Measurements from ENCODE around the gene ADAT3.

The ADAT3 gene

DNA sequence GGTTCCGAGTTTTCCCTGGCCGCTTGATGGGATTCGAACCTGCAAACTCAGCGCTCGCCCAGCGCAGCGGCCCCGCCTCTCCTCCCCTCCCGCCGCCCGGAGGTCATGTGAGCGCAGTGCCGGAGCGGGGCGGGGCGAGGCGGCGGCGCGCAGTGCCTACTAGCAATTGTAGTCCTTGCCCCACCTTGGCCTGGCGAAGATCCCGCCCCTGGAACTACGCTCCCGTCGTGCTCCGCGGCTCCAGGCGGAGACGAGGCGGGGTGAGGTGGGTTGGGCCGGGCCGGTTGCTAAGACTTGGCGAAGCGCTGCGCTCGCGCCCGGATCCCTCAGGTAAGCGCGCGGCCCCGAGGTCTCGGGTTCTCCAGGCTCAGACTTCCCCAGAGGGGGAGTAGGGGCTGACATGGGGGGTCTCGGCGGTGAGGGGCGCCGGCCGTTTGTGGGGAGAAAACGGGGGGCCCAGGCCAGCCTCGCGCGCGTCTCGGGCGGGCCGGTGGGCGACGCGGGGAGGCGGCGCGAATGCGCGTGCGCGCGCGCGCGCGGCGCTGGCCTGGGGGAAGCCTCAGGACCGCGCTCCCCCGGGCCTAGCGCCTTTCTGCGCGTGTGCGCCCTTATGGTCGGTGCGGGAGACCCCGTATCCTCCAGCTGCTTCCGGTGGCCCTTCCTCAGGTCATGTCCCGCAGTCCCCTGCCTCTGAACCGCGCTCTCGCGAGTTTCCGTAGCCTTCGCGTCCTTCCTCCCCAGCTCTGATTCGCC is at the start of gene ADAT3, which contains the start of gene SCAMP4:
Gene ADAT3 (plus strand): TSS at position 290 of the 753 bp plus-strand sequence. CDS start 6,649 bp downstream, outside the sequence.
Gene SCAMP4 (plus strand): TSS at position 290 of the 753 bp plus-strand sequence. CDS start 9,621 bp downstream, outside the sequence.
- H3K4me3 Mint-ChIP-seq, result peak within 1 kb of the TSS; percentile 91
- H3K36me3 Mint-ChIP-seq (ENCODE audit: low read depth), result no peaks in the 10 kb centered on the region
- peak within 1 kb of the TSS; percentile 90 for H3K27ac Mint-ChIP-seq
- H3K4me1 Mint-ChIP-seq (ENCODE audit: low read depth), result peaks cover 51% of the 10 kb centered on the region
- H3K27me3 Mint-ChIP-seq, result no peaks in the 10 kb centered on the region
- no peaks in the 10 kb centered on the region for H3K9me3 Mint-ChIP-seq

DNA sequence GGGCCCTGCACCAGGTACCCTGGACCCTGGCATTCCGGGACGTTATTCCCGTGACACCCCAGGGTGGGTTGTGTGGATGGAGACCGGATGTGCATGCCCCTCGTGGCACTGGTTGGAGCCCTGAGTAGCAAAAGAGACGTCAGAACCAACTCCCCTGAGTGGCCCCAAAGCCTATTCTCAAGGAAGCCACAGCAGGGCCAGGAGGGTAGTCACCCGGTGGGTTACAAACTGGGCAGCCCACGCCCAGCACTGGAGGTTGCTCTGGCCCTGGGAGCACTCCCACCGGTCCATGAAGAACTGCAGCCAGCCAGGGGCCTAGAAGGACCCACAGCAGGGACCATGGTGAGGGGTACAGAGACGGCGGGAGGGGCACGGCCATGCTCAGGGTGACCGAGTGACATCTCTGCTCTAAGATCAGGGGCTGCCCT is 49.4 kb upstream of the ADAT3 start:
- no peaks in the 10 kb centered on the region for H3K9me3 Mint-ChIP-seq
- H3K27ac Mint-ChIP-seq, result peak overlapping the region; percentile 77
- peak overlapping the region; percentile 82 for H3K4me3 Mint-ChIP-seq
- H3K27me3 Mint-ChIP-seq, result no peaks in the 10 kb centered on the region
- peaks cover 70% of the 10 kb centered on the region for H3K4me1 Mint-ChIP-seq (ENCODE audit: low read depth)
- no peaks in the 10 kb centered on the region for H3K36me3 Mint-ChIP-seq (ENCODE audit: low read depth)

DNA sequence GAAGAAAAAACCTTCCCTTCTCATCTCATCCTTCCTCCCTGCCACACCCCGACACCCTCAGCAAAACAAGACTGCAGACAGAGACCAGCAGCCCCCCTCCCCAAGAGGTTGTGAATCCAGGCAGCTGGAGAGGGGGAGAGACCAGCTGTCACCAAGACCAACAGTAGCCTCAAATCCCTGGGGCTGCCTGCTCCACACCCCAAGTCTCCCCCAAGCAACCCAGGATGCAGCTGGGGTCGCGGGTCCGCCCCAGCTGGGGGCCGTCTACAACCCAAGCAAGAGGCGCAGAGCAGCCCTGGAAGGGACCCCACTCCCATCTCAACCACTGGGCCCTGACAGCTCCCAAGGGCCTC is 48.9 kb upstream of the ADAT3 start:
- H3K27ac Mint-ChIP-seq, result peak overlapping the region; percentile 77
- H3K36me3 Mint-ChIP-seq (ENCODE audit: low read depth), result no peaks in the 10 kb centered on the region
- peaks cover 70% of the 10 kb centered on the region for H3K4me1 Mint-ChIP-seq (ENCODE audit: low read depth)
- peak overlapping the region; percentile 82 for H3K4me3 Mint-ChIP-seq
- H3K9me3 Mint-ChIP-seq, result no peaks in the 10 kb centered on the region
- H3K27me3 Mint-ChIP-seq, result no peaks in the 10 kb centered on the region

DNA sequence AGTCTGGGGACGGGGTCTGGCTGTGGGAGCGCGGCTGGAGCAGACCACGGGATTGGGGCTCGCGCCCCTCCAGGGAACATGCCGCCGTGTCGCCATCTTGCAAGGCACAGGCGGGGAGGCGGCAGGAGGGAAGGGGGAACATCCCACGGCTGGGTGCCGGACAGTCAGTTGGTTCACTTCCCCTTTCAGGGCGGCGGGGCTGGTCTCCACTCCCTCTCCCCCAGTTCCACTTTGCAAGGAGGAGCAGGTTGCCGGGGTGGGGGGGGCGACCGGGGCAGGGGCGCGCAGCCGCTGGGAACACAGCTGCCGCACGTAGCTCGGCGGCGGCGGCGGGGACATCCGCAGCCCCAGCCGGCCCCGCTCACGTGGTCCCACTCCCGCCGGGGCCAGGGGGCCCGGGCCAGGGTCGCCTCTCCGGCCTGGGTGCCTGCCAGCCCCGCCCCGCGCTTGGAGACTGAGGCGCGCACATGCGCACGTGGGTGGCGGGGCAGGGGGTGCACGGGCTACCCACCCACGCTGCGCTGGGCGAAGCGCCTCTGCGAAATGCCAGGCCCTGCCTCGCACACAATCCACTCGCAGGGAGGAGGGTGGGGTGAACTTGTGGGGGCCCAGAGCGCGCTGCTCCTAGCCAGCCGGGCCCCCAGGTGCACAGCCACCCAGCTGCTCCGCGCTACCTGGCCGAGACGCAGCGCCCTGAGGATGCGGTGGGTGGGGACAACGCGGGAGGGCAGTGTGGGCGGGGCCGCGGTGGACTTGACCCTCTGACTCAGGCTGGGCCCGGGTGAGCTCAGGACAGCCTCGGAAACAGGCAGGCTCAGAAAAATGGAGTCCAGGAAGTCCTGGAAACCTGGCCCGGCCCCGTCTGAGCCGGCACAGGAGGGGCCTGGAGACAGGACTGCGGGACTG is 48.2 kb upstream of the ADAT3 start:
- peak overlapping the region; percentile 77 for H3K27ac Mint-ChIP-seq
- peaks cover 74% of the 10 kb centered on the region for H3K4me1 Mint-ChIP-seq (ENCODE audit: low read depth)
- peak overlapping the region; percentile 82 for H3K4me3 Mint-ChIP-seq
- no peaks in the 10 kb centered on the region for H3K27me3 Mint-ChIP-seq
- no peaks in the 10 kb centered on the region for H3K9me3 Mint-ChIP-seq
- H3K36me3 Mint-ChIP-seq (ENCODE audit: low read depth), result peaks cover 3% of the 10 kb centered on the region

DNA sequence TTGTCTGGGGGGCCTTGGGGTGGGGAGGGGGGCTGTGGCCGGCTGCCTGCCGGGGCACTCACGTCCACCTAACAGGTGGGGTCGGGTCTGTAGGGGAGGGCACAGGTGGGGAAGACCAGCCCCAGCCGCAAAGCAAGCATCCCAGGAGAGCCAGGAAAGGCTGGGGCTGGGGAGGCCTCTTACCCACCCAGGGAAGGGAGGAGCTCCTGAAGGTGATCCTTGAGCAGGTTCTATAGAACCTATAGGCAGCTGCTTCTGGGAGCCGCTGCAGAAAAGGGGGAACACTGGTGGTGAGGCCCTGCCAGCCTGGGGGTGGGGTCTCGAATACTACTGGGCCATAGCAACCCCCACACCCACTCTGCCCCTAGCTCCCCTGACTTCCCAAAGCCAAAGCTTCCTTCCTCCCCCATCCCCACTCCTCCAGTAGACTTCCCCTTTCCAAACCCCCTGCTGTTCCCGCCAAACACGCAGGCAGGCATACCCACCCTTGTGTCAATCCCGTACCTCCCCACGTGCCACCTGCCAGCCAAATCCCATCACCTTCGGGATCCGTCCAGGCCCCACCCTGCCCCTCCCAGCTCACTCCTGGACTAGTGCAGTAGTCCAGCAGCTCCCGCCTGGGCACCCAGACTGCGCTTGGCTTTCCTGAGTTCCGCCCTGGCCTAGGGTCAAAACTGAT is 47.4 kb upstream of the ADAT3 start:
- Mint-ChIP-seq H3K9me3 (no peaks in the 10 kb centered on the region), H3K4me1 (ENCODE audit: low read depth) (peaks cover 70% of the 10 kb centered on the region), H3K27me3 (no peaks in the 10 kb centered on the region), H3K27ac (peak overlapping the region; percentile 49), H3K36me3 (ENCODE audit: low read depth) (peaks cover 3% of the 10 kb centered on the region), H3K4me3 (peak overlapping the region; percentile 63)

DNA sequence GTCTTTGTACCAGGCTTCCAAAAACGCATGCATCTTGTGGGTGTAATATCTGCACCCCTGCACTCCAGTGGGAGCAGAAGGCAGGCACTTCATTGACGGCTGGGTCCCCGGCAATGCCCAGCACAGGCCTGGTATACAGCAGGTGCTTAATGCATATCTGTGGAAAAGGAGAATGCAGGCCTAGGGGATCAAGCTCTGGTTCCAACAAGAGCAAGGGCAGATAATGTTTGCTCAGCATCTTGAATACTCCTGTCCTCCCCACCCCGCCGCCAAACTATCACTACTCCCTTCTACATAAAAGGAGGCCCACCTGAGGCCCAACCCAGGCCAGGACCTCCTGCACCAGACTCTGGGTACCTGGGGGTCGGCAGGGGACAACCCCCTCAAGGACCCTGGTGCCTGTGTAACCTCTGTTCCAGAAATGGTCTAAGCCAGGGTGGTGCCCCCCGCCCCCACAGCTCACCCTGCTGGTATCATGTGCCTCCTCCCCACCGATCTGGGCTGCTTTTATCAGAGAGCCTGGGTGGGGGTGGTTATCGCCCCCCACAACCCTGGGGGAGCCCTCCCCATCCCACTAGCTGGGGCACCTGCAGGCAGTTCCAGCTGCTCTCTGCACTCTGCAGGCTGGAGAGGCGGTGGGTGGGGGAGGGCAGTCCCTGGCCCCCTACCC is 46.7 kb upstream of the ADAT3 start:
- no peaks in the 10 kb centered on the region for H3K9me3 Mint-ChIP-seq
- H3K27ac Mint-ChIP-seq, result peak overlapping the region; percentile 2
- peak overlapping the region; percentile 63 for H3K4me3 Mint-ChIP-seq
- peaks cover 3% of the 10 kb centered on the region for H3K36me3 Mint-ChIP-seq (ENCODE audit: low read depth)
- H3K27me3 Mint-ChIP-seq, result no peaks in the 10 kb centered on the region
- H3K4me1 Mint-ChIP-seq (ENCODE audit: low read depth), result peaks cover 62% of the 10 kb centered on the region

DNA sequence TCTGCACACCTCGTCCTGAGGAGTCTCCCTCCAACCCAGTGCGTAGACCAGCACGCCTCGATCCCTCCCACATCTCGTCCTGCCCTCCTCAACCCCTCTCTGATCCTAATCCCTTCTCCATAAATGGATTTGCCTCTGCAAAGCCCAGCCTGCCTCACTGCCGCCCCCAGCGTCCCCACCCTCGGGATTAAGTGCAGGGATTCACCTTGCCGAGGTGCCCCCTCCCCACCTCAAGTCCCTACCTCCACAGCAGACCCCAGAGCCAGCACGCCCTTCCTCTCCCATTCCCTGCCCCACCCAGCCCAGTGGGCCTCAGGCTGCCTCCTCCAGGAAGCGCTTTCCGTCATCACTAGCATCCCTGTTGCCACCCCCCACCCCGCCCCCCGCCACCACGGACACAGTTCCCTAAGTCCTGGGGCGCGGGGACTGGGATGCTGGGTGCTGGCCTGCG is 45.8 kb upstream of the ADAT3 start:
- no peaks in the 10 kb centered on the region for H3K27me3 Mint-ChIP-seq
- H3K9me3 Mint-ChIP-seq, result no peaks in the 10 kb centered on the region
- peak overlapping the region; percentile 83 for H3K27ac Mint-ChIP-seq
- H3K4me3 Mint-ChIP-seq, result peak overlapping the region; percentile 35
- peaks cover 3% of the 10 kb centered on the region for H3K36me3 Mint-ChIP-seq (ENCODE audit: low read depth)
- peaks cover 60% of the 10 kb centered on the region for H3K4me1 Mint-ChIP-seq (ENCODE audit: low read depth)

DNA sequence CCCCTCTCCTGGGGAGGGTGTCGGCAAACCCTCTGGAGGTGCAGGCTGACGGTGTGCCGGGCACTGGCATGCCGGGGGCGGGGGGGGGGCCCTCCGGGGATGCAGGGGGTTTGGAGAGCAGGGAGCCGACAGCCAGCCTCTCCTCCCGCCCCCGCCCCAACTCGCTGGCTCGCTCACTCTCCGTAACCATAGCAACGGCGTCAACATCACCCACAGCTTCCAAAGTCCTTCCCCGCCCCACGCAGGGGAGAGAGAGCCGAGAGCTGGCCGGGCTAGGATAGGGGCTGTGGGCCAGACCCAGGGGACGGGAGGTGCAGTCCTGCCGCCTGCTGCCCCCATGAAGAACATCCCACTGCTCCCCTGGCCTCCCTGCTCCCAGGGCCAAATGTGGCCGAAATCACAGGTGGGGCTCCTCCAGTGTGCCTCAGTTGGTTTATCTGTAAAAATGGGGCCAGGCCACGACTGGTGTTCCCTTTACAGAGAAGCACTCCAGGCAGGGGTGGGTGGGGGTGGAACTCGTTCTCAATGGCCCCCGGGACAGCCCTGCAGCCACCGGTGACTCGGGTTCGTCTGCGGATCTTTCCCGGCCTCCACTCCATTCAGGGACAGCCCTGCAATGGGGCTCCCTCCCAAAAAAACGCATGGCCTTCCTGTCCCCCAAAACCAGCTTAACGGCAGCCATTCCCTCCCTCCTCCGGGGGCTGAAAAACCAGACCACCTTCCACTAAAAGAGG is 45.0 kb upstream of the ADAT3 start:
- Mint-ChIP-seq H3K9me3 (no peaks in the 10 kb centered on the region), H3K27ac (no peak overlapping the region), H3K4me3 (peak overlapping the region; percentile 93), H3K4me1 (ENCODE audit: low read depth) (peaks cover 52% of the 10 kb centered on the region), H3K36me3 (ENCODE audit: low read depth) (peaks cover 3% of the 10 kb centered on the region), H3K27me3 (no peaks in the 10 kb centered on the region)

DNA sequence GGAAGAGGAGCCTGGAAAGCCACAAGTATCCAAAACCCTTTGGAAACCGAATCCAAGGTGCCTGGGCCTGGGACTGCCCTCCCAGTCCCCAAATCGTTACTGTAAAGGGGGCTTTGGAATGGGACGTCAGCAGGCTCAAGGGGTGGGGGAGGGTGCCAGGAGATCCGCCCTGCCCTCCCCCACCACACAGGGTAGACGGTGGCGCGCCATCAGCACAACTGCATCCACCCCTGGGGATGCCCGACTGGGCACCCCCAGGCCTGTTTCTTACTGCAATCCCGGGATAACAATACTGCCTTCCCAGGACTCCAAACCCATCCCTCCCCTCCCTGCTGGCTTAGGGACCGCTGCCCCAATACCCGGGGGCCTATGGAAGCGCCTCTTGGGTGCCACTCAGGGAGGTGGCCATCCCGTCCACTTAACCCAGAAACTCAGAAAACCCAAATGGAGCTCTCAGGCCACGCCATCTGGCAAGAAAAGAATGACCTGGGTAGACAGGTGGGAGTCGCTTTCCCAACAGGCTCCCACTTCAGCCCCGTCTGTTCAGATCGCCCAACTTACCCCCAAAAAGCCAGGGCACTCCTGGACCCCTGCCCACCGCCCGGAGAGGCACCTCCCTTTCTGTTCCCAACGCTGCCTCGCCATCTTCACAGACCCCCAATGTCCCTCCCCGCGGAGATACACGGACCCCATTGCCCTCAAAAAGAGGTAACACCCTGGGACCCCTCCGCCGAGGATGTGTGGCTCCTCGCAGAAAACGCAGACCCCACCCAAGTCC is 44.2 kb upstream of the ADAT3 start:
- Mint-ChIP-seq H3K9me3 (no peaks in the 10 kb centered on the region), H3K27me3 (no peaks in the 10 kb centered on the region), H3K36me3 (ENCODE audit: low read depth) (peaks cover 3% of the 10 kb centered on the region), H3K4me1 (ENCODE audit: low read depth) (peaks cover 49% of the 10 kb centered on the region), H3K27ac (peak overlapping the region; percentile 36), H3K4me3 (peak overlapping the region; percentile 93)

DNA sequence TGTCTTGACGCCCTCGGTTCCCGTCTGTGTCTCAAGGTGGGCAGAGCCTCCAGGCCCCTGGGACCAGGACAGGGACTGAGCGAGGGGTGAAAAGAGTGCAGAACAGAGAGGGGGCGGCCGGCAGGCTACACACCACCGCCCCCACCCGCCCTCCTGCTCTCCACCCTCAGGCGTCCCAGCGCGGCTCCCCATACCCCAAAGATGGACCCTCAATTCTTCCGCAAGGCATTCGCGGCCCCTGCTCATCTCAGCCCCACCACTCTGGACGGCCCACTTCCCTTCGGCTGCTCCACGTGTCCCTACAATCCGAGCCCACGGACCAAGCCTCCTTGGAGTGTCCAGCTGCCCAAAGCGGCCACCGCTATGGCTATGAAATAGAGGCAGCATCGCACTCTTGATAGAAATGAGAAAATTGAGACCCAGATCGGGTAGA is 43.6 kb upstream of the ADAT3 start:
- no peaks in the 10 kb centered on the region for H3K27me3 Mint-ChIP-seq
- peak overlapping the region; percentile 93 for H3K4me3 Mint-ChIP-seq
- peaks cover 3% of the 10 kb centered on the region for H3K36me3 Mint-ChIP-seq (ENCODE audit: low read depth)
- peaks cover 43% of the 10 kb centered on the region for H3K4me1 Mint-ChIP-seq (ENCODE audit: low read depth)
- H3K9me3 Mint-ChIP-seq, result no peaks in the 10 kb centered on the region
- H3K27ac Mint-ChIP-seq, result peak overlapping the region; percentile 91

DNA sequence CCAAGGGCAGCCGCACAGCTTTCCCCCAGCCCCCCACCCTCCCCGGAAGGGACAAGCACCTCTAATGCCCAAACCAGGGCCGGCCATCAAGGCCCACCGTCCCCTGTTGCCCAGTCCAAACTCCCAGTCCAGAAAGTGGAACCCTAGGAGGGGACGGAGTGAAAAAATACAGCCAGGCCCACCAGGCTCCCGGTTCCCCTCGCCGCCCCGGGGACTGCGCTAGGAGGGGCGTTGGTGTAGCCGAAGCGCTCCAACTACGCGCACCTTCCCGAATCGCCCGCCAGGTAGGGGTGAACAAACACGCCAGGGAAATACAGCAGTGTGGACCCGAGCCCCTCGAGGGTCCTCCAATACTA is 43.2 kb upstream of the ADAT3 start:
- H3K4me1 Mint-ChIP-seq (ENCODE audit: low read depth), result peaks cover 43% of the 10 kb centered on the region
- no peaks in the 10 kb centered on the region for H3K9me3 Mint-ChIP-seq
- peak overlapping the region; percentile 91 for H3K27ac Mint-ChIP-seq
- H3K27me3 Mint-ChIP-seq, result no peaks in the 10 kb centered on the region
- H3K4me3 Mint-ChIP-seq, result peak overlapping the region; percentile 93
- peaks cover 3% of the 10 kb centered on the region for H3K36me3 Mint-ChIP-seq (ENCODE audit: low read depth)

DNA sequence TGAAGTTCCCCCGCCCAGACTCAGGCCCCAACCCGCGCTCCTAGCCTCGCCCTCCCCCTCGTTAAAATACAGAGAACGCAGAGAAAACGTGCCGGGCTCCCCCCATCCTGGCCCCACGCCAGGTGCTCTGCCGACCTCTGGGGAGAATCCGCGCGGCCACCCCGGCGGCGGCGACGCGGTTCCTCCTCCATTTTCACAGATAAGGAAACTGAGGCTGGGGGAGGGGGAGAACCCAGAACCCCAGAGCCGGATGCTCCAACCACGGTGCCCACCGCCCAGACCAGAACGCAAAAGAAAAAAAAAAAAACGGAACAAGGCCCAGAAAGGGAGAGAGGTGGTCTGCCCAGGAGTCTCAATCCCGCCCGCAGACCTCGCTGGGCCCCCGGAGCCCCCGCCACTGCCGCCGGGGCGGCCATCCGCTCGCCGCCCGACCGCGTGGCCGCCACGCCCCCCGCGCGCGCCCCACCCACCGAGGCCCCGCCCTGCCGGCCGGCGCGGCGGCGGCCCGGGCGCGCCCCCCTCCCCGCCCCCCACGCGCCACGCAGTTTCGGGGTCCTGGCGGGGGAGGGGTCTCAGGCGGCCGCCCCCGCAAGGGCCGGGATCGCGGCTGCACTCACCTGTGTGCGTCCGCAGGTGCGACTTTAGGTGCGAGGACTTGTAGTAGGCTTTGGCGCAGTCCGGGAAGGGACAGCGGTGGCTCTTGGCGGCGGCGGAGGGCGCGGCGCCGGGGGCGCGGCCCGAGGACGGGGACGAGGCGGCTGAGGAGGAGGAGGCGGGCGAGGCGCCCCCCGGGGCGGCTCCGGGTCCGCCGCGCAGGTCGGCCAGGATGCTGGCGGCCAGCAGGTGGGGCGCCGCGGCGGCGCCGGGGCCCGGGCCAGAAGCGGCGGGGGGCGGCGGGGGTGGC is 42.5 kb upstream of the ADAT3 start:
- Mint-ChIP-seq H3K27me3 (no peaks in the 10 kb centered on the region), H3K4me3 (peak overlapping the region; percentile 93), H3K9me3 (no peaks in the 10 kb centered on the region), H3K27ac (peak overlapping the region; percentile 91), H3K36me3 (ENCODE audit: low read depth) (peaks cover 3% of the 10 kb centered on the region), H3K4me1 (ENCODE audit: low read depth) (peaks cover 43% of the 10 kb centered on the region)

All from stimulated activated naive CD8-positive, alpha-beta T cell treated with anti-CD3 and anti-CD28 coated beads, Interleukin-15, Interleukin-2, amounts not matched to agents 100 ng/mL and 50 ng/mL, for 24 hours (primary cell).